ENCODE data around the gene SNRPD1.
"Not testable (repeated sequence)": the region's sequence is repeated elsewhere in the genome, so short reads cannot be mapped to it uniquely, and the experiment has no call there.

Gene SNRPD1

GRCh38 chr18:21669736-21670285 lies 57.7 kb downstream of the SNRPD1 start:
- no peak for FAIRE-seq

GRCh38 chr18:21672521-21673267 lies 60.6 kb downstream of the SNRPD1 start:
- DNase-seq (ENCODE audit: insufficient read length, low spot score), result no peak
- TF ChIP-seq CTCF (IDR thresholded peaks at IDR 0.05; ENCODE audit: insufficient read depth, missing control alignments), result no peak
- FAIRE-seq, result no peak

More at GRCh38 chr18:21669736-21670285, 57.7 kb downstream of the SNRPD1 start:
- DNase-seq (ENCODE audit: insufficient read length, low spot score), result no peak
- no peak for TF ChIP-seq CTCF (IDR thresholded peaks at IDR 0.05; ENCODE audit: insufficient read depth, missing control alignments)

GRCh38 chr18:21675354-21675753 lies 63.2 kb downstream of the SNRPD1 start:
- not testable (repeated sequence) for FAIRE-seq; DNase-seq (ENCODE audit: insufficient read length, low spot score)

- DNase-seq (ENCODE audit: insufficient read length, low spot score) (no peak), FAIRE-seq (no peak)
- no peak for TF ChIP-seq CTCF (IDR thresholded peaks at IDR 0.05; ENCODE audit: insufficient read depth, missing control alignments)
These were observed 66.7 kb downstream of the SNRPD1 start for GRCh38 chr18:21678859-21679258.

GRCh38 chr18:21680161-21680560 lies 68.0 kb downstream of the SNRPD1 start:
- no peak for FAIRE-seq
- TF ChIP-seq CTCF (IDR thresholded peaks at IDR 0.05; ENCODE audit: insufficient read depth, missing control alignments), result no peak
- DNase-seq (ENCODE audit: insufficient read length, low spot score), result no peak

- DNase-seq (ENCODE audit: insufficient read length, low spot score), result no peak
- TF ChIP-seq CTCF (IDR thresholded peaks at IDR 0.05; ENCODE audit: insufficient read depth, missing control alignments), result no peak
- FAIRE-seq, result no peak
These were observed 70.4 kb downstream of the SNRPD1 start for GRCh38 chr18:21682371-21683051.

Measured in D721Med (cell line).